Kidney (tissue), 14 donors: ENCODE measurements around the gene AK2. TPM values are rescaled to one million over a fixed set of nuclear protein-coding genes. Genes with fewer than 3 reads are reported as not detected.

ENCODE experiments used
- DNase-seq, 5 donors: peaks; one replicate each; pipeline ENCODE4 v3.0.0-alpha.2; 2013 to 2020
- FAIRE-seq: peaks from 2 replicates; lab custom pipeline; 2012; peaks lifted over from hg19 to GRCh38; lab: Jason Lieb, UNC
- H3K27ac ChIP-seq, 2 donors: one replicate each; pipeline ENCODE4 v1.7.0; 2013; ENCODE audit warnings: low read depth in 2 of 2, low read length in 2 of 2, inconsistent platforms in 1 of 2
- H3K27me3 ChIP-seq: one replicate; pipeline ENCODE4 v1.7.1; 2013; ENCODE audit warnings: low read length, inconsistent platforms; ENCODE audit not compliant: control insufficient read depth, insufficient read depth
- H3K36me3 ChIP-seq, 3 donors: one replicate each; pipeline versions ENCODE4 v1.7.0 to v1.7.1; 2013; ENCODE audit warnings: low read length in 3 of 3, control low read depth in 1 of 3, inconsistent platforms in 1 of 3; ENCODE audit not compliant: insufficient read depth in 3 of 3, control insufficient read depth in 2 of 3
- H3K4me1 ChIP-seq, 3 donors: one replicate each; pipeline versions ENCODE4 v1.7.0 to v1.7.1; 2013; ENCODE audit warnings: low read length in 3 of 3, inconsistent platforms in 1 of 3, low read depth in 1 of 3; ENCODE audit not compliant: control insufficient read depth in 2 of 3, insufficient read depth in 2 of 3
- H3K4me3 ChIP-seq, 3 donors: one replicate each; pipeline versions ENCODE4 v1.7.0 to v1.8.1; 2013; ENCODE audit warnings: low read length in 3 of 3, control low read depth in 1 of 3, inconsistent platforms in 1 of 3
- H3K9ac ChIP-seq, 3 donors: one replicate each; pipeline versions ENCODE4 v1.7.0 to v1.7.1; 2013; ENCODE audit warnings: low read length in 3 of 3, control low read depth in 1 of 3, inconsistent platforms in 1 of 3
- H3K9me3 ChIP-seq, 3 donors: one replicate each; pipeline versions ENCODE4 v1.7.0 to v1.7.1; 2013; ENCODE audit warnings: low read length in 3 of 3, control low read depth in 1 of 3, inconsistent platforms in 1 of 3; ENCODE audit not compliant: control insufficient read depth in 2 of 3, insufficient read depth in 1 of 3
- CTCF ChIP-seq: IDR thresholded peaks from 3 replicates; pipeline ENCODE4 v1.5.1; 2012; ENCODE audit warnings: mild to moderate bottlenecking, moderate library complexity, borderline replicate concordance; ENCODE audit not compliant: insufficient read depth; ENCODE audit errors: extremely low read depth
- intact Hi-C: fragments of 100-400 bp; cut with DNase I; formaldehyde crosslinking; loops from one replicate; pipeline ENCODE4 v1.11.1; 2022
- polyA plus RNA-seq: library from polyadenylated mRNA; stranded (reverse); fragments of 350-450 nt; fragmentation: Illumina TruSeq; extraction: RNeasy Lipid Tissue Mini Kit (QIAGEN cat#74804); gene quantifications from one replicate; pipeline ENCODE4 v1.2.3, GENCODE V29; 2014; ENCODE audit warnings: low read depth, low replicate concordance; ENCODE audit not compliant: insufficient read depth
- total RNA-seq: library from RNA; stranded (reverse); fragmentation: NEBNext Ultra II Directional; extraction: Animal tissue kit (Norgen Biotek cat#: 25700); gene quantifications from one replicate; pipeline ENCODE4 v1.2.1, GENCODE V29; 2021
- donor health status: control.
- donor health status: control.
- donor health status: control.
- donor health status: control.
- donor health status: control.
- donor health status: DM: yes; HTN: yes; CAD: no.
- donor health status: Normal renal cell carcinoma (clear cell type).

The AK2 gene
- total and polyA plus RNA-seq, 2 donors from 2014 or later: 172 to 334 TPM

DNA sequence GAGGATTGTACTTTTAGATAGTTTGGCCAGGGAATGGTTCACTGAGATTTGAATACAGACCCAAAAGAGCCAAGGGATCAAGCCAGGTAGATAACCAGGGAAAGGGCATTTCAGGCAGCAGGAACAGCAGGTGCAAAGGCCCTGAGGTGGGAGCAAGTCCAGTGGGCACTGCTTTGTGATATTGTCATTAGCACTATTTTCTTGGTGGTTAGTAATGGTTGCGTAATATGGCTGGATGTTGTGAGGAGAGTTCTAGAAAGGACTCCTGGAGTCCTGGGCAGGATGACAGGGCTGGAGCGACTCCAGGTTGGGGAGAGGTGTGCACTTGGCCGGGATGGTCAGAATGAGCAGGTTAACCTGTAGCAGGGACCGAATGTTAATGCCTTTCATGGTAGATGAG lies 48.6 kb upstream of the AK2 start:
- Histone ChIP-seq H3K27me3 (no peaks in the 10 kb centered on the region), H3K27ac (no peak overlapping the region), H3K4me3 (no peak overlapping the region), H3K9me3 (no peaks in the 10 kb centered on the region), H3K4me1 (peaks cover 0 to 9% (median 9%) of the 10 kb centered on the region in 3 donors), H3K36me3 (no peaks in the 10 kb centered on the region), H3K9ac (no peak overlapping the region)
- TF ChIP-seq CTCF: no peak
- DNase-seq (no peak), FAIRE-seq (no peak)
- intact Hi-C loops: no loop called here

GRCh38 chr1:33082575-33083108 lies 46.0 kb upstream of the AK2 start:
- no peak for TF ChIP-seq CTCF
- no peak overlapping the region for H3K4me3 ChIP-seq
- H3K9me3 ChIP-seq: no peaks in the 10 kb centered on the region
- H3K4me1 ChIP-seq: peaks cover 0 to 12% (median 12%) of the 10 kb centered on the region in 3 donors
- FAIRE-seq (no peak), DNase-seq (no peak)
- H3K36me3 ChIP-seq: no peaks in the 10 kb centered on the region
- H3K27ac ChIP-seq: no peak overlapping the region
- intact Hi-C loops: no loop called here
- no peaks in the 10 kb centered on the region for H3K27me3 ChIP-seq
- no peak overlapping the region for H3K9ac ChIP-seq

DNA sequence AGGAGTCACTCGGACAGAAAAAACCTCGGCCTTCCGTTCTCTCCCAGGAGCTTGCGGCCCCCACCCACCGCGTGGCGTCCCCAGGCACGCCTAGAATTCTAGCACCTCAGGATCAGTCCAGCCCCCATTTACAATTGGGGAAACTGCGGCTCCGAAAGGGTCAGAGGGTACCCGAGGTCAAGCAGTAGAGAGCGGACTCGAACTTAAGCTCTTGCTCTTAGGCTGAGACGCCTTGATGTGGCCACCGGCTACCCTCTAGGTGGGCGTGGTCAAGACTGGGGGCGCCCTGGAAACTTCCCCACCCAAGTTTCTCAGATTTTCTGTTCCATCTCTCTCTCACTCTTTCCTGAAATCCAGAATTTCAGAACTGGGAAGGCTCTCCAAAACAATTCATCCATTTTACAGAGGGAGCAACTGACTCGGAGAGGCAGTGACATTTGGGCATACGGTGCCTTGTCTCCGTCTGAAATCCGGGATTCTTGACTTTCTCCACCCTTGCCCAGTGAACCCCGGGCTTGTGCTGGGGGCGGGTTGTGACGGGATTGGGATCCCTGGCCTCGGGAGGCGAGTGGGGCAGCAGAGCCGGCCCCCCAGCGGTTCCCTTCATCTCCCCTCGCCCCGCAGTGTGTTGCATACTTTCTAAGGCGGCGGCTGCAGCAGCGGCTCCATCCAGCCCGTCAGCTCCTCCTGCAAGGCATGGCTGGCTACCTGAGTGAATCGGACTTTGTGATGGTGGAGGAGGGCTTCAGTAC lies 45.0 kb upstream of the AK2 start:
- no peaks in the 10 kb centered on the region for H3K9me3 ChIP-seq
- H3K4me1 ChIP-seq: peaks cover 0 to 12% (median 12%) of the 10 kb centered on the region in 3 donors
- no peak for TF ChIP-seq CTCF
- DNase-seq (peak in 4 of 5 donors; percentile 28 to 54 (median 42)), FAIRE-seq (no peak)
- H3K9ac ChIP-seq: peak overlapping the region in 2 of 3 donors; percentile 50 to 63
- H3K4me3 ChIP-seq: peak overlapping the region; percentile 18 to 86 (median 78)
- no peaks in the 10 kb centered on the region for H3K27me3 ChIP-seq
- H3K27ac ChIP-seq: peak overlapping the region in 1 of 2 donors; percentile 6
- intact Hi-C loops: no loop called here
- no peaks in the 10 kb centered on the region for H3K36me3 ChIP-seq
